WERI-Rb-1 (cell line): ENCODE data around the gene RGS3.
A peak's percentile ranks its signal among the peaks of the same experiment; 100 is the strongest.

ENCODE experiments used
- DNase-seq: peaks from one replicate; pipeline ENCODE4 v3.0.0-alpha.2; 2020
- H3K27ac ChIP-seq: fragments of 250-450 bp; sonication (Bioruptor Pico); 2 replicates; pipeline ENCODE4 v1.5.1; 2020; ENCODE audit warnings: mild to moderate bottlenecking, moderate library complexity
- H3K27me3 ChIP-seq: fragments of 250-450 bp; sonication (Bioruptor Pico); 2 replicates; pipeline ENCODE4 v1.5.1; 2021; ENCODE audit warnings: mild to moderate bottlenecking, low read depth, moderate library complexity; ENCODE audit not compliant: insufficient read depth, severe bottlenecking
- H3K36me3 ChIP-seq: fragments of 250-450 bp; sonication (Bioruptor Pico); 2 replicates; pipeline ENCODE4 v1.5.1; 2020; ENCODE audit warnings: mild to moderate bottlenecking, moderate library complexity
- H3K4me3 ChIP-seq: 2 replicates; pipeline ENCODE4 v1.5.1; 2011; ENCODE audit warnings: low read depth, mild to moderate bottlenecking, control low read depth, low read length
- H3K9me3 ChIP-seq: fragments of 250-450 bp; sonication (Bioruptor Pico); 2 replicates; pipeline ENCODE4 v1.5.1; 2021; ENCODE audit warnings: mild to moderate bottlenecking, moderate library complexity; ENCODE audit not compliant: severe bottlenecking
- CTCF ChIP-seq: IDR thresholded peaks from 2 replicates; pipeline ENCODE4 v1.5.1; 2011; ENCODE audit warnings: low read depth, mild to moderate bottlenecking, control low read depth, inconsistent platforms, low read length

RGS3 gene

DNA sequence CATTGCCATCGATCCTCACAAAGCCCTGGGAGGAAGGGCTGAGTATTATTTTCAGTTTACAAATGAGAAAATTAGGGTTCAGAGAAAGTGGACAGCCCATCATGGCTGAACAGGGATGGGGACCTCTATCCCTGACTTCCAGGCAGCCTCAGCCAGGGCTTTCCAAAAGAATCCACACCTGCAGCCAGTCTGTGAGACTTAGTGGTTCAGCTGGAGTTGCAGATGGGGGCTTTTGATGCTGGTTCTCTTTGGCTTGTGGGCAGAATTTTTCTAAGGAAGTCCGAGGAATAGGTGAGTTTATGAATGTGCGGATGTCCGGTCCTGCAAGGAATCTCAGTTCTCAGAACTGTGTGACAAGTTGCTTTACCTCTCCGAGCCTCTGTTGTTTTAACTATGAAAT lies 138.1 kb downstream of the RGS3 start:
- Histone ChIP-seq H3K27me3 (no peaks in the 10 kb centered on the region), H3K9me3 (peaks cover 5% of the 10 kb centered on the region), H3K36me3 (peaks cover 7% of the 10 kb centered on the region), H3K27ac (peak overlapping the region; percentile 77), H3K4me3 (no peak overlapping the region)
- no peak for TF ChIP-seq CTCF
- DNase-seq, result no peak

DNA sequence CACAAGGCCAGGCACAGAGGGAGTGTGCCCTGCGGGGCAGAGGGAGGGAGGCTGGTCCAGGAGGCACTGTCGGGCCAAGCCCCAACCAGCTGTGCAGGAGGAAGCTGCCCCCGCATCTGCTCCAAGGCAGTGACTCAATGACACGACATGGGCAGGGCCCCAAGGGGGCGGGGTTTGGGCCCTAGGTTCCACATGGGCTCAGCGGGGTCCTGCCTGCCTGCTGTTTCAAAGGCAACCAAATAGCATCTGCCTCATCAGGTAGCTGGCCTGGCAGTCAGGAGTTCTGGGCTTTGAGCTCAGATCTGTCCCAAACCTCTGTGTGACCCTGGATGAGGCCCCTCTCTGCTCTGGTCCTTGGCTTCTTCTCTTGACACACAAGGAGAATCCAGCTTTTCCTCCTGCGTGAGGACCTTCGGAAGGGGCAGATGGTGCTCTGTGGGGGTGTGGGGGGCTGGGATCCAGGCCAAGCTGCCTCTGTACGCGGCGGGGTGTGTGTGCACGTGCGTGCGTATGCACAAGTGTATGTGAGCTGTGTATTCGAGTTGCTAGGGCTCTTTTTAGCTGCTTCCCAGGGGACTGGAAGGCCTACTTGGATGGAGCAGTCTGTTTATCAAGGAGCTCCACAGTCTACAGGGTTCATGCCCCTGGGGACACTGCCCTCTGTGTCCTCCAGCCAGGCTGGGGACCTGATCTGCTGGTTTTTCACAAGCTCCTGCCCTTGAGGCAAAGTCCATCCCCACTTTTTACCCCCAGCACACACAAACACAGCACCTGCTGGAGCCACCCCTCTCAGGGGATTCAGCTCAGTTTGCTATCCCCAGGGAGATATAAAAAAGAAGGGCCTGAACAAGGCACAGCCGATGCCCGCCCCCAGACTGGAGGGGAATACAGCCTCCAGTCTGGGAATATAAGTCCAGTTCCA lies 138.9 kb downstream of the RGS3 start:
- Histone ChIP-seq H3K36me3 (peaks cover under 1% of the 10 kb centered on the region), H3K27ac (peak overlapping the region; percentile 77), H3K27me3 (no peaks in the 10 kb centered on the region), H3K9me3 (peaks cover 5% of the 10 kb centered on the region), H3K4me3 (no peak overlapping the region)
- DNase-seq, result peak; percentile 87
- no peak for TF ChIP-seq CTCF

GRCh38 chr9:113603048-113603375 lies 139.5 kb downstream of the RGS3 start:
- Histone ChIP-seq H3K9me3 (peaks cover 5% of the 10 kb centered on the region), H3K4me3 (no peak overlapping the region), H3K27ac (peak overlapping the region; percentile 77), H3K27me3 (no peaks in the 10 kb centered on the region), H3K36me3 (no peaks in the 10 kb centered on the region; the same call in 1 of the 2 replicates)
- TF ChIP-seq CTCF, result no peak
- no peak for DNase-seq

GRCh38 chr9:113603773-113604172 lies 140.2 kb downstream of the RGS3 start:
- no peaks in the 10 kb centered on the region for H3K27me3 ChIP-seq
- H3K4me3 ChIP-seq, result no peak overlapping the region
- no peak for DNase-seq
- no peaks in the 10 kb centered on the region for H3K36me3 ChIP-seq
- H3K27ac ChIP-seq, result no peak overlapping the region
- TF ChIP-seq CTCF, result no peak
- H3K9me3 ChIP-seq, result peaks cover 5% of the 10 kb centered on the region

GRCh38 chr9:113604393-113604792 lies 140.9 kb downstream of the RGS3 start:
- Histone ChIP-seq H3K27ac (no peak overlapping the region), H3K9me3 (peaks cover 5% of the 10 kb centered on the region), H3K27me3 (no peaks in the 10 kb centered on the region), H3K4me3 (no peak overlapping the region), H3K36me3 (no peaks in the 10 kb centered on the region)
- DNase-seq, result no peak
- no peak for TF ChIP-seq CTCF
